ENCODE data around the gene GFOD1.

Gene GFOD1

DNA sequence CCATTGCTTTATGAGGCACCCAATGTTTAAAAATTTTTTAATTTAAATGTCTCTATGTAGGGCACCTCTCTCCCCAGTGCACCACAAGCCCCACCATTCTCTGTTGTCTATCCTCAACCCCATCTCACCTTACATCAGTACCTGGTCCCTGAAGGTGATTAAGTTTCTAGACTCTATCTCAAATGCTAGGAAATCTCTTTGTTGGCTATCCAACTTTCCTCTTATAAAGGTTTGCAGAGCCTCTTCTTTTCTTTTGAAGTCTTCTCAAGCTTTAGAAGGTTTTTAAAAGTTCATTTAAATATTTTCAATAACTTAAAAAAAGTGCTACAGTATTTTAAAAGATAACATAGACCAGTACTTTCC lies 82.5 kb downstream of the GFOD1 start:
- TF ChIP-seq CTCF (IDR thresholded peaks at IDR 0.05): no peak
- no peak overlapping the region for H3K4me3 ChIP-seq
- peak overlapping the region in 1 of 2 donors; percentile 61 for H3K27ac ChIP-seq
- DNase-seq (ENCODE audit: low spot score): no peak

GRCh38 chr6:13404228-13404891 lies 83.0 kb downstream of the GFOD1 start:
- peak; percentile 59 for DNase-seq (ENCODE audit: low spot score)

DNA sequence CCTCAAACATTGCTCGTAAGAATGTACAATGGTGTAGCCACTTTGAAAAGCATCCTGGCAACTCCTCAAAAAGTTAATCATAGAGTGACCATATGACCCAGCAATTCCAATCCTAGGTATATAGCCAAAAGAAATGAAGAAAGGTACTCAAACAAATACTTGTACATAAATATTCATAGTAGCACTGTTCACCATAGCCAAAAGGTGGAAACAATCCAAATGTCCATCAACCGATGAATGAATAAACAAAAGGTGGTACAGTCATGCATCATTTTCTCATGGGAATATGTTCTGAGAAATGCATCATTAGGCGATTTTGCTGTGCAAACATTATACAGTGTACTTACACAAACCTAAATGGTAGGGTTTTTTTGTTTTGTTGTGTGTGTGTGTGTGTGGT lies 84.7 kb downstream of the GFOD1 start:
- Histone ChIP-seq H3K27ac (no peak overlapping the region), H3K4me3 (no peak overlapping the region)
- no peak for TF ChIP-seq CTCF (IDR thresholded peaks at IDR 0.05)
- no peak for DNase-seq (ENCODE audit: low spot score)

More at GRCh38 chr6:13404228-13404891, 83.0 kb downstream of the GFOD1 start:
- TF ChIP-seq CTCF (IDR thresholded peaks at IDR 0.05): no peak
- H3K27ac ChIP-seq: peak overlapping the region; percentile 29 to 61
- H3K4me3 ChIP-seq: no peak overlapping the region

DNA sequence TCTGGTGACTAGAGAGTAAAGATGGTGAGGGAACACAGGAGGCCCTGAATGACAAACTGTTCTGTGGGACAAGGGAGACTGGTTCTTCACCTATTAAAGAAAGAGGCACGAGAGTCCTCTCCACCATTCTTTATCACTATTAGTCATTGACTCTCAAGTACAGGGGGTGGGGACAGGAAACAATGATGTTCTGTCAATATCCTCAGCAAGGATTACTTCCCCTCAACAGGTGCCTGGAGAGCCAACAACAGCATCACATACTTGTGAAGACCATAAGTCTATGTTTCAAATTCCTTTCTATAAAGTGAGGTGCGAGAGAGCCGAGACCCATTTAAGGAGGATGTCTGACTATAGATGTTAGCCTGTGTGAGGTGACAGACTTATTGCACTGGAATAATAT lies 86.6 kb downstream of the GFOD1 start:
- no peak overlapping the region for H3K27ac ChIP-seq
- no peak for DNase-seq (ENCODE audit: low spot score)
- TF ChIP-seq CTCF (IDR thresholded peaks at IDR 0.05): no peak
- no peak overlapping the region for H3K4me3 ChIP-seq

GRCh38 chr6:13398421-13398994 lies 88.9 kb downstream of the GFOD1 start:
- no peak for DNase-seq (ENCODE audit: low spot score)
- TF ChIP-seq CTCF (IDR thresholded peaks at IDR 0.05): no peak
- Histone ChIP-seq H3K27ac (no peak overlapping the region), H3K4me3 (no peak overlapping the region)

DNA sequence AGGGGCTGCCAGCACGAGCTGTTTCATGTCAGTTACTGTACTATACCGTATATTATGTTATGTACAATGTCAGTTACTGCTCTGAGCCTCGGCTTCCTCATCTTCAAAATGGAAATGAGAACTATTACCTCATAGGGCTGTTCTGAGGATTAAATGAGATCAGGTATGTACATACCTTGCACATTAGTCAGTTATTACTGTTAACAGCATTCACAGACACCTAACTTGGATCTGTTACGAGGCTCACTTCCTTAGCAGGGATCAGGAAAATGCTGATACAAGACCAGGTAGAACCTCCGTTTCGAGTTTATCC lies 89.4 kb downstream of the GFOD1 start:
- no peak for DNase-seq (ENCODE audit: low spot score)

More for the DNA sequence above, 89.4 kb downstream of the GFOD1 start:
- TF ChIP-seq CTCF (IDR thresholded peaks at IDR 0.05): no peak
- no peak overlapping the region for H3K4me3 ChIP-seq
- no peak overlapping the region for H3K27ac ChIP-seq
